Measurements from ENCODE around the gene AGPAT3.

The AGPAT3 gene

DNA sequence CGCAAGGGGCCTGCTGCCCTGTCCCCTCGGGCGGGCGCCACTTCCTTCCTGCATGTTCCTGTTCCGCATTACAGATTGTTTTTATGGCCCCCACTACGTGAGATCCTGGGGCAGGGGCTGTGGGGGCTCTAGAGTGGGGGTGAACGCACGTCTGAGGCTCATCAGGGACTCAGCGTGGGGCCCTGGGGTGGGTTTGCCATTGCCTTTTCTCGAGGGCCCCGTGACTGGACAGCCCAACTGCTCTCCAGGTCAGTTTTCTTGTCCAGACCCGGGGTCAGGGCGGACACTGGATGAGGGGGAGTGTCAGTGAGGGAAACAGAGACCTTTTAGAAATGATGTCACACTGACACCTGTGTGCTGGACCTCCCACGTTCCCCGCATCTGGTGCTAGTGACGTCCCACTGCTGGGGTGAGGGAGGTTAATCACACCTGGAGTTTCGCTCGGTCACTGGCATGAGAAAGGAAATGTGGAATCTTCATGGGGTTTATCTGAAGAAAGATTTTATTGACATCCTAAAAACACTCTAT lies 65.9 kb downstream of the AGPAT3 start:
- no peak for DNase-seq (ENCODE audit: low read depth, low spot score)
- H3K27me3 ChIP-seq (ENCODE audit: control insufficient read depth, insufficient read depth, low read length), result no peaks in the 10 kb centered on the region
- no peaks in the 10 kb centered on the region for H3K36me3 ChIP-seq (ENCODE audit: control insufficient read depth, insufficient read depth, low read length)
- H3K4me3 ChIP-seq (ENCODE audit: low read length), result no peak overlapping the region
- H3K9me3 ChIP-seq (ENCODE audit: control insufficient read depth, insufficient read depth, low read length), result no peaks in the 10 kb centered on the region
- no CpG with 5 or more reads among the region's 18 CpGs for WGBS (ENCODE audit: insufficient coverage, insufficient read length)
- H3K4me1 ChIP-seq (ENCODE audit: control insufficient read depth, insufficient read depth, low read length), result no peaks in the 10 kb centered on the region; the same call in 1 of the 2 replicates
- H3K27ac ChIP-seq (ENCODE audit: low read length), result no peak overlapping the region

DNA sequence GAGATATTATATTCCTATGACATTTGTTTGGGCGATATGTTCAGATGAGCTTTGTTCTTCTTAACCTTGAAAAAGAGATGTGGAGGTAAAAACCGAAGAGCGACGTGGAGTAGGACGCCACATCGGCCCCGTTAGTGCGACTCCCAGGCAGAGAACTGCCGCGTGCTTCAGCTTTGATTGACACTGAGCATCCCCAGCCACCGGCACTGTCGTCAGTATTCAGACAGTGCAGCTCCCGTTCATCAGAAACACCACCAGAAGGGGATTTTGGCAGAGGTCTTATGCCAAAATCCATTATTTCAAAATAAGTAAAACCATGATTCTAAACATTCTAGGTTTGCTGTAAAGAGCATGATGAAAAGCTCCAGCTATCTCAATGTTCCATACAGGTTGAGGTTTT lies 66.5 kb downstream of the AGPAT3 start:
- no CpG with 5 or more reads among the region's 13 CpGs for WGBS (ENCODE audit: insufficient coverage, insufficient read length)
- no peak for DNase-seq (ENCODE audit: low read depth, low spot score)
- Histone ChIP-seq H3K27ac (ENCODE audit: low read length) (no peak overlapping the region), H3K9me3 (ENCODE audit: control insufficient read depth, insufficient read depth, low read length) (no peaks in the 10 kb centered on the region), H3K4me3 (ENCODE audit: low read length) (no peak overlapping the region), H3K4me1 (ENCODE audit: control insufficient read depth, insufficient read depth, low read length) (no peaks in the 10 kb centered on the region; the same call in 1 of the 2 replicates), H3K27me3 (ENCODE audit: control insufficient read depth, insufficient read depth, low read length) (no peaks in the 10 kb centered on the region), H3K36me3 (ENCODE audit: control insufficient read depth, insufficient read depth, low read length) (no peaks in the 10 kb centered on the region)

DNA sequence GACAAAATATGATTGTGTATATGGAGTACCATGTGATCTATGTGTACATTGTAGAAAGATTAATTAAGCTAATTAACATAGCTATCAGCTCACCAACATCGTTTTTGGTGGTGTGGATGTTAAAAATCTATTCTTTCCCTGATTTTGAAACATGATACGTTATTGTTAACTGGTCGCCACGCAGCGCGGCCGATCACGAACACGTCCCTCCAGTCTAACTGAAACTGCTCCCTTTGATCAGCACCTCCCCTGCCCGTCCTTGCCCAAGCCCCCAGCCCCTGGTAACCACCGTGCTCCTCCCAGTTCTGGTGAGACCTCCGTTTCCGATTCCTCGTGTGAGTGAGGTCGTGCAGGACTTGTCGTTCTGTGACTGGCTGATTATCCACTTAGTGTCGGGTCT lies 67.0 kb downstream of the AGPAT3 start:
- H3K27me3 ChIP-seq (ENCODE audit: control insufficient read depth, insufficient read depth, low read length), result no peaks in the 10 kb centered on the region
- H3K27ac ChIP-seq (ENCODE audit: low read length), result no peak overlapping the region
- no peaks in the 10 kb centered on the region for H3K36me3 ChIP-seq (ENCODE audit: control insufficient read depth, insufficient read depth, low read length)
- no CpG with 5 or more reads among the region's 17 CpGs for WGBS (ENCODE audit: insufficient coverage, insufficient read length)
- no peaks in the 10 kb centered on the region; the same call in 1 of the 2 replicates for H3K4me1 ChIP-seq (ENCODE audit: control insufficient read depth, insufficient read depth, low read length)
- no peaks in the 10 kb centered on the region for H3K9me3 ChIP-seq (ENCODE audit: control insufficient read depth, insufficient read depth, low read length)
- no peak overlapping the region for H3K4me3 ChIP-seq (ENCODE audit: low read length)
- DNase-seq (ENCODE audit: low read depth, low spot score), result no peak

DNA sequence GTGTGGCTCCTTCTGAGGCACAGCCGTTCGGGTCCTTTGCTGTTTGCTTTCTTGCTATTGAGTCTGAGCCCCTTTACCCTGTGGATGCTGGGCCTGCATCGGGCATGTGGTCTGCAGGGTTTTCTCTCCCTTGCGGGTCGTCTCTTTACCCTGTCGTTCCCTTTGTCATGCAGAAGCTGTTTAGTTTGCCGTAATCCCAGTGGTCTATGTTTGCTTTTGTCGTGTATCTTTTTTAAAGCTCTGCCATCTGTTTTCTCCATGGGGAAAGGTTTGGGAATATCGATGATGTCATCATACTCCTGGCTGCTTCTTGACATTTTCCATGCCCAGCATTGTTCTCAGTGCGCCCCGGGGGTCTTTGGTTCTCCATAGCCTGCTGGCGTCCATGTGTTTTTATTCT lies 68.2 kb downstream of the AGPAT3 start:
- no peaks in the 10 kb centered on the region; the same call in 1 of the 2 replicates for H3K4me1 ChIP-seq (ENCODE audit: control insufficient read depth, insufficient read depth, low read length)

DNA sequence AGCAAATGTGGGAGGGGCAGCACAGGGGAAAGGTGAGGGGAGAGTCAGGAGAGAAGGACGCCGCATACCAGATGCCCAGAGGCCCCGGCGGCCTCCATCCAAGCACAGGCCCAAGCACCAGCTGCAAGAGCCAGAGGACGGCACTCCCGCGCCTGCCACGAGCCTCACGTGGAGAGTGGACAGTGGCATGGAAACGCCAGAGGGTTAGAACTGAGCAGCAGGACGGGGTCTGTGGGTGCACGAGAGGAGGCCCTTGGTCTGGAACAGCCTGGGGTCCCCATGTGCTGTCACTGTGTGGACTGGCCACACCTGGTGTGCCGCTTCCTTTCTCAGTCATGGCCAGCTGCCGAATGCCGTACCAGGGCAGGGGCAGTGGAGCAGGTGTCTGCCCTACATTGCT lies 68.7 kb downstream of the AGPAT3 start:
- Histone ChIP-seq H3K4me3 (ENCODE audit: low read length) (no peak overlapping the region), H3K27me3 (ENCODE audit: control insufficient read depth, insufficient read depth, low read length) (no peaks in the 10 kb centered on the region), H3K36me3 (ENCODE audit: control insufficient read depth, insufficient read depth, low read length) (no peaks in the 10 kb centered on the region), H3K9me3 (ENCODE audit: control insufficient read depth, insufficient read depth, low read length) (no peaks in the 10 kb centered on the region), H3K27ac (ENCODE audit: low read length) (no peak overlapping the region), H3K4me1 (ENCODE audit: control insufficient read depth, insufficient read depth, low read length) (no peaks in the 10 kb centered on the region; the same call in 1 of the 2 replicates)
- no peak for DNase-seq (ENCODE audit: low read depth, low spot score)
- no CpG with 5 or more reads among the region's 15 CpGs for WGBS (ENCODE audit: insufficient coverage, insufficient read length)

More for the DNA sequence above, 68.2 kb downstream of the AGPAT3 start:
- Histone ChIP-seq H3K27me3 (ENCODE audit: control insufficient read depth, insufficient read depth, low read length) (no peaks in the 10 kb centered on the region), H3K36me3 (ENCODE audit: control insufficient read depth, insufficient read depth, low read length) (no peaks in the 10 kb centered on the region), H3K9me3 (ENCODE audit: control insufficient read depth, insufficient read depth, low read length) (no peaks in the 10 kb centered on the region), H3K4me3 (ENCODE audit: low read length) (no peak overlapping the region), H3K27ac (ENCODE audit: low read length) (no peak overlapping the region)
- no CpG with 5 or more reads among the region's 12 CpGs for WGBS (ENCODE audit: insufficient coverage, insufficient read length)
- DNase-seq (ENCODE audit: low read depth, low spot score), result no peak

DNA sequence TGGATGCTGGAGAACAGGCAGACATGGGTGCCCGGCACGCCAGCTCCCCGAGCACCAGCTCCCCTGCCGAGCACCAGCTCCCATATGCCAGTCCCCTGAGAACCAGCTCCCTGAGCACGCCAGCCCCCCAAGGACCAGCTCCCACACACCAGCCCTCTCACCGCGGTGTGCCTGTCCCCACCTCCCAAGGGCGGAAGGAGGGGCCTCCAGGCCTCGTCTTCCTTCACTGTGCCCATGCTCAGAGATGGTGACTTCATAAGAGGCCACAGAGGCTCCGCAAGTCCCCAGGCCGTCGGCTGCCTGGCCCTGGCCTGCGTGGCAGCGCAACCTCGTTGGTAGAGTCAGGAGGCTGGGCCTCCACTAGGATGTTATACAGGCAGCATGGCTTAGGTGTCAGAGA lies 69.1 kb downstream of the AGPAT3 start:
- DNase-seq (ENCODE audit: low read depth, low spot score), result no peak
- no peak overlapping the region for H3K27ac ChIP-seq (ENCODE audit: low read length)
- H3K36me3 ChIP-seq (ENCODE audit: control insufficient read depth, insufficient read depth, low read length), result no peaks in the 10 kb centered on the region
- H3K4me1 ChIP-seq (ENCODE audit: control insufficient read depth, insufficient read depth, low read length), result peaks cover 2% of the 10 kb centered on the region; the same call in 1 of the 2 replicates
- no peak overlapping the region for H3K4me3 ChIP-seq (ENCODE audit: low read length)
- no peaks in the 10 kb centered on the region for H3K27me3 ChIP-seq (ENCODE audit: control insufficient read depth, insufficient read depth, low read length)
- no peaks in the 10 kb centered on the region for H3K9me3 ChIP-seq (ENCODE audit: control insufficient read depth, insufficient read depth, low read length)
- no CpG with 5 or more reads among the region's 15 CpGs for WGBS (ENCODE audit: insufficient coverage, insufficient read length)

DNA sequence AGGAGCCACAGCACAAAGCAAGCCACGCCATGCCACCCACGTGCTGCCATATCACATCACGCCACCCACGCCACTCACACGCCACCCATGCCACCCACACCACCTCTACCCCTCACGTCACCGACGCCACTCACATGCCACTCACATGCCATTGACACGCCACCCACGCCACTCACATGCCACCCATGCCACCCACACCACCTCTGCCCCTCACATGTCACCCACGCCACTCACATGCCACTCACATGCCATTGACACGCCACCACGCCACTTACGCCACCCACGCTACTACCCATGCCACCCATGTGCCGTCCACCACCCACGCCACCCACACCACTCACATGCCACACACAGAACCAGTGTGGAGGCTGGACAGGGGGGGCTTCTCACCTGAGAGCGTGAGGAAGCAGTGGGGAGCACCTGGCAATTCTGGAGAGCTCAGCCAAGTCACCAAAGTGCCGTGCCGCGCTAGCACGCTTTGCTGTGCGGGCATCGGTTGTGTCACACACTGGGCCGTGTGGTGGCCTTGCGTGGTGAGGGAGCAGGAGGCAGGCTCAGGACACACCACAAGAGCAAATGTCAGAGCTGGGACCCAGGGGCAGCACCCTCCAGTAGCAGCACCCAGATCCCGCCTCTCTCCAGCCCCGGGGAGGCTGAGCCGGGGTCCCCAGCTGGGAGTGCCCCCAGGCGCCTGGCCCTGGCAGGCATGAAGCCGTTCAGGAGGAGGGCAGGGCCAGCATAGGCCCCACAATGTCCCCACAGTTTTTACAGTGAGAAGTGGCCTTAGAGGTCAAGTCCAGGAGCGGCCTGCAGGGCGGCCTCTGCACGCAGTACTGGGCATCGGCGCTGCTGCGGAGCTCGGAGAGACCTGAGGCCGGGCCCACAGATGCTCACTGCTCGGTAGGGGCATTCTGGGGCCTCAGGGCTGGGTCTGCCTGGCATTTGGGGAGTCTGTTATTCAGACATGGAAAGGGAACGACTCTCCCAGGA lies 70.0 kb downstream of the AGPAT3 start:
- Histone ChIP-seq H3K36me3 (ENCODE audit: control insufficient read depth, insufficient read depth, low read length) (no peaks in the 10 kb centered on the region), H3K4me1 (ENCODE audit: control insufficient read depth, insufficient read depth, low read length) (peaks cover 2% of the 10 kb centered on the region; the same call in 1 of the 2 replicates), H3K27me3 (ENCODE audit: control insufficient read depth, insufficient read depth, low read length) (no peaks in the 10 kb centered on the region), H3K27ac (ENCODE audit: low read length) (no peak overlapping the region), H3K9me3 (ENCODE audit: control insufficient read depth, insufficient read depth, low read length) (no peaks in the 10 kb centered on the region), H3K4me3 (ENCODE audit: low read length) (no peak overlapping the region)
- WGBS (ENCODE audit: insufficient coverage, insufficient read length), result no CpG with 5 or more reads among the region's 41 CpGs
- no peak for DNase-seq (ENCODE audit: low read depth, low spot score)

DNA sequence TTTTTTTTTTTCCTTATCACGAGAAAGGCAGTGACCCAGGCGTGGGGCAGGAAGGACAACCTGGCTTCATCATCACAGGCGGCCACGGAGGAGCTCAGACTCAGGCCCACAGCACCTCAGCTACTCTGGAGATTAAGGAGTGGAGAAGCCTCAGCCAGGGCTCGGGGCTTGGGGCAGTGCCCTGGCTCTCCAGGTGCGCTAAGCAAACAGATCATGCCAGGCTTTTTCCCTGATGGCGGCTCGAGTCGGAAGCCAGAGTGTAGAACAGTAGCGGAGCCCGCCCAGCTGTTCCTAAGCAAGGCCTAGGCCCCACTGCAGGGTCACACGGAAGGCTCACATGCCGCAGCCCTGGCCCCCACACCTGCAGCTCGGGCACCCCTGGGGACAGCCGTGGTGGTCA lies 70.7 kb downstream of the AGPAT3 start:
- H3K4me1 ChIP-seq (ENCODE audit: control insufficient read depth, insufficient read depth, low read length), result peaks cover 2% of the 10 kb centered on the region; the same call in 1 of the 2 replicates
- DNase-seq (ENCODE audit: low read depth, low spot score), result no peak
- no peak overlapping the region for H3K4me3 ChIP-seq (ENCODE audit: low read length)
- H3K27ac ChIP-seq (ENCODE audit: low read length), result no peak overlapping the region
- H3K9me3 ChIP-seq (ENCODE audit: control insufficient read depth, insufficient read depth, low read length), result no peaks in the 10 kb centered on the region
- no peaks in the 10 kb centered on the region for H3K27me3 ChIP-seq (ENCODE audit: control insufficient read depth, insufficient read depth, low read length)
- WGBS (ENCODE audit: insufficient coverage, insufficient read length), result no CpG with 5 or more reads among the region's 15 CpGs
- no peaks in the 10 kb centered on the region for H3K36me3 ChIP-seq (ENCODE audit: control insufficient read depth, insufficient read depth, low read length)

DNA sequence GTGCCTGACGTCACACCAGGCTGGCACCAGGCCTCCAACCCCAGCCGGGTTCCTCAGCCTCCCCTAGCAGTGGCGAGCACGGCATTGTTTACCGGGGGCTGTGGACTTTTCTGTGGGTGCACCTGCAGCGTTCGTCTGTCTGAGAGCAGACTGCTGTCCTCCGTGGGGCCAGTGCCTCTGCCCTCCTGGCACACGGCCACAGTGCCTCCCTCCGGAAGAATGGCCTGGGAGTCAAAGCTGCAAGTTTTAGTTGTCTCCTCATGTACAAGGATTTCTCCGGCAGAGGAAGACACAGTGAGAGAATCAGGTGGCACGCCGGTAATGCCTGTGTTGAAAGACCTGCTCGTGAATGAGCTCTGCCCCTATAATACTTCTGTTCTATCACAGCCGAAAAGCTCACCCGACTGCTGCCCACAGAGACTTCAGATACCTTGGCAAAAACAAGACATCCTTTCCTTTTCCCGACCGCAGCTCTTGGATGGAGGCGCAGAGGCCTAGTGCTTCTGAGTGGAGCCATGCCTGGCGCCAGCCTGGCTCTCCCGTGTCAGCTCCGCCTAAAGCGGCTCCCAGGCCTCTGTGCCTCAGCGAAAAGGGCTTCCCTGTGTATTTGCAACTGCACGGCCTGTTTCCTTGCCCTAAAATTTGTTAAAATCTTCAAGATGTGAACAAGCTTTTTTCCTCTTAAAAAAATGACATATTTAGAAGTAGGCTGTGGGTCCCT lies 71.4 kb downstream of the AGPAT3 start:
- Histone ChIP-seq H3K27me3 (ENCODE audit: control insufficient read depth, insufficient read depth, low read length) (no peaks in the 10 kb centered on the region), H3K9me3 (ENCODE audit: control insufficient read depth, insufficient read depth, low read length) (no peaks in the 10 kb centered on the region), H3K27ac (ENCODE audit: low read length) (no peak overlapping the region), H3K4me1 (ENCODE audit: control insufficient read depth, insufficient read depth, low read length) (peaks cover 2% of the 10 kb centered on the region; the same call in 1 of the 2 replicates), H3K36me3 (ENCODE audit: control insufficient read depth, insufficient read depth, low read length) (no peaks in the 10 kb centered on the region), H3K4me3 (ENCODE audit: low read length) (no peak overlapping the region)
- DNase-seq (ENCODE audit: low read depth, low spot score), result no peak
- whole genome bisulfite sequencing (ENCODE audit: insufficient coverage, insufficient read length), result no CpG with 5 or more reads among the region's 25 CpGs

DNA sequence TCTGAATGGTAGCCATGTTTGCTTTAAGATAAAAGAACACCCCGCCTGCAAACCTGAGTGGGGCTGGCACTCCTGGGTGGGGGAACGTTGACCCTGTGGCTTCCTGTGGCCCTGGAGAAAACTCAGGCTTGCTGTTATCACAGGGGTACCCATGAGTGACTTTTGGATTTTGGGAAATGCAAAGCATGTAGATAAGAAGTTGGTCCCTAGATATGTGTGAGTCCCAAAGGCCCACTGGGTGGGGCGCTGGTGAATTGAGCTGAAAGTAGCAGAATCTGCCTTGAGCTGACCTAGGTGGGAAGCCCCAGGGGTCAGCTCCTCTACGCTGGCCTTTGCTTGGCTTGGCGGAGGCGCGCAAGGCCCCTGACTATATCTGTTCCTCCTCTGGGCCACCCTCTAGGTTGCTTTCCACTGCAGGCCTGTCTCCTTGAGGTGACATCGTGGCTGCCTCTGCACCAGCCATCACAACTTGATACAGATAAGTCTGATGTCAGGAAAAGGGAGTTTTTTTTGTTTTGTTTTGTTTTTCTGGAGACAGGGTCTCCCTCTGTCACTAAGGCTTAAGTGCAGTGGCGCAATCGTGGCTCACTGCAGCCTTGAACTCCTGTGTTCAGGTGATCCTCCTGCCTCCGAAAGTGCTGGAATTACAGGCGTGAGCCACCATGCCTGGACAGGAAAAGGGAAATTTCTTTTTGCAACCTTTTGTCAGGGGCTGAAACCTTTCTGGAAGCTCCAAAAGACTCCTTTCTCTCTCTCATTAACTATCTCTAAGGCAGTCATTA lies 72.2 kb downstream of the AGPAT3 start:
- no peak overlapping the region for H3K4me3 ChIP-seq (ENCODE audit: low read length)
- H3K27me3 ChIP-seq (ENCODE audit: control insufficient read depth, insufficient read depth, low read length), result no peaks in the 10 kb centered on the region
- DNase-seq (ENCODE audit: low read depth, low spot score), result no peak
- no CpG with 5 or more reads among the region's 12 CpGs for WGBS (ENCODE audit: insufficient coverage, insufficient read length)
- no peak overlapping the region for H3K27ac ChIP-seq (ENCODE audit: low read length)
- H3K9me3 ChIP-seq (ENCODE audit: control insufficient read depth, insufficient read depth, low read length), result no peaks in the 10 kb centered on the region
- H3K36me3 ChIP-seq (ENCODE audit: control insufficient read depth, insufficient read depth, low read length), result no peaks in the 10 kb centered on the region
- H3K4me1 ChIP-seq (ENCODE audit: control insufficient read depth, insufficient read depth, low read length), result peaks cover 2% of the 10 kb centered on the region; the same call in 1 of the 2 replicates
